ENCODE results near the gene TREML4.

Gene TREML4

DNA sequence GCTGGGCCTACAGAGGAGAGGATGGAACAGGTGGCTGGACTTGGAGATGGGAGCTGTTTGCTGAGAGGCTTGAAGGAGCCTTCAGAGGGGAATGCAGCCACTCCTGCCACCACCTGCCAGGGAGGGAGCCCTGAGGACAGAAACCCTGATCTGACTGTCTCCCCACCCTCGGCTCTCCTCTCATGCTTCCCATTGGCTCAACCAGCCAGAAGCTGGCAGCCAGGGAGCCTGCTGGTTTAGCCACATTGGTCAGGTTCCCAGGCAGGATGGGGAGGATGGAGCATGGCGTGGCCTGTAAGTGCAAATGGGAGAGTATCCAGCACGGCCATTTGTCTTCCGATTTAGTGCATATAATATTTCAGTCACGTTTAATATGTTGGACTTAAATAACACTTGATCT, 45.6 kb downstream of the TREML4 start:
- no peak for DNase-seq
- TF ChIP-seq POLR2A (IDR thresholded peaks at IDR 0.05; ENCODE audit: low read length) (no peak), GATA1 (IDR thresholded peaks at IDR 0.05; ENCODE audit: low read depth, low read length) (no peak)

DNA sequence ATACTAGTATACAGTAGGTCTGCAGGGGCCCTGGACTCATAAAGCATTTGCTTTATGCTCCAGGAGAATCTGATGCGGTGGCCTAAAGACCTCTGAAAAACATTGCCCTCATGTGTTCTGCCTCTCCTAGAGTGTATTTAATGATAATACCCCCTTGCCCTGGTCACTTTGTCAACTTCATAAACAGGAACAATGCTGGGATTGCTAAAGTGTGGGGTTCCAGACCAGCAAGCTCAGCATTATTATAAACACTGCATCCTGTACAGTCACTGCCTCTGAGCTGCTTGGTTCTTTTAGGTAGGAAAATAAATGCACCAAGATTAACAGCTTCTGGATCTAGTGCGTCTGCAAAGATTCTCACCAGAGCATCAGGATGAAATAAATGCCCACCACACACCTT, 46.1 kb downstream of the TREML4 start:
- TF ChIP-seq GATA1 (IDR thresholded peaks at IDR 0.05; ENCODE audit: low read depth, low read length) (no peak), POLR2A (IDR thresholded peaks at IDR 0.05; ENCODE audit: low read length) (no peak)
- DNase-seq: no peak

DNA sequence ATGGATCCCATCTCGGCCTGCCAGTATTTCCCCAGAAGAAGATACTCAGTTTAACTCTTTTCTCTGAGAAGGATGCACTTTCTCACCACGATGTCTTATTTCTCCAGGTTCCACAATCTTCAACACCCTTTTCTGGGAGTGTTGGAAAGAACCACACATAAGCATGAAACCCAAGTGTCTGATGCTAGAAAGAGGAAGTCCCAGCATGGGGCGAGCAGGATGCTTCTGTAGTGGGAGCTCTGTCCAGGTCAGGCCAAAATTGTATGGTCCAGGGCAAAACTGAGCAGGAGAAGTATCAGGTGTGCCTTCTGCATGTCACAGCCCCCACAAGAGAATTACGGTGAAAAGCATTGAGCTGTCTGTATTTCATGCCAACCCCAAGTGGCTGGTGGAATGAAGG, 47.3 kb downstream of the TREML4 start:
- no peak for DNase-seq
- TF ChIP-seq GATA1 (IDR thresholded peaks at IDR 0.05; ENCODE audit: low read depth, low read length) (no peak), POLR2A (IDR thresholded peaks at IDR 0.05; ENCODE audit: low read length) (no peak)

DNA sequence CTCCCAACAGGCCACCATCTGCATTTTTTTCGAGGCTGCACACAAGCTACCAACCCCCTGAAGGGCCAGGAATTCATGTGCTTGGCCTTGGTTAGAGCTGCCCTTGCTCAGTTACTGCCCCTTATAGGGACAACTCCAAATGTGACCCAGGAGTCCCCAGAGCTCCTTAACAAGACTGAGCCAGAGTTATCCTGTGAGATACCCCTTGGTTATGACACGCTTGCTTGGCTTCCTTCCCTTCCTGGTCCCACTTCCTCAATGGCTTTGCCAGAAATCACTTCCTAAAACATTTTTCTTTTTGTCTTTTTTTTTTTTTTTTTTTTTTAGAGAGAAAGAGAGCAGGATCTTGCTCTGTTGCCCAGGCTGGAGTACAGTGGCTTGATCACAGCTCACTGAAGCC, 49.5 kb downstream of the TREML4 start:
- no peak for TF ChIP-seq GATA1 (IDR thresholded peaks at IDR 0.05; ENCODE audit: low read depth, low read length)
- no peak for TF ChIP-seq POLR2A (IDR thresholded peaks at IDR 0.05; ENCODE audit: low read length)

DNA sequence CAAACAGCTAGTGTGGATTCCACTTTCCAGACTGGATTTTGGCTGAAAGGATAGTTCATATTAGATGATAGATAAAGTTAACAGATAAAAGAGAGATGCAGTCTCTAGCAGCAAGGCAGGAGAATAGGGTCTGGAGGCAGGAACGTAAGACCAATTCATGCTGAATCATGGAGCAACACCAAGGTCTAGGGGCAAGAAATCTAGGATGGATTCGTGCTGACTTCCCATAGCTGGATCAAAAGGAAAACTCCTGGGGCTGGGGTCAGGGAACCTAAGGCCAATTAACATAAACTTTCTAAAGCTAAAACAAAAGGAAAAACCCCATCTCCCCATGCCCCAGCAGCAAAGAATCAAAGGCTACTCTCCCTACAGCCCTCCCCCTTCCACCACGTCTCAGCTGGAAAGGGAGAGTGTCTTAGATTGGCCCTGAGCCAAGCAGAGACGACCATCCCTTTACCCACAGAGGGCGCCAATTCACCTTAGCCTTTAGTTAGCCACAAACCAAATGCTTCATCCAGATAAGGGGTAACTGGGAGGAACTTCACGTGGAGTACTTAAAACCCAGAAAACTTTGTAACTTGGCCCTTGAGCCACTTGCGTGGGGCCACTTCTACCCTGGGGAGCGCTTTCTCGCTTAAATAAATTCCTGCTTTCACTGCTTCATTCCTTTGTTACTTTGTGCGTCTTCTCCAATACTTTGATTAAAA, 50.7 kb downstream of the TREML4 start:
- TF ChIP-seq POLR2A (IDR thresholded peaks at IDR 0.05; ENCODE audit: low read length) (no peak), GATA1 (IDR thresholded peaks at IDR 0.05; ENCODE audit: low read depth, low read length) (no peak)
- peak; percentile 94 to 95 for DNase-seq

More for the DNA sequence above, 49.5 kb downstream of the TREML4 start:
- DNase-seq: no peak

DNA sequence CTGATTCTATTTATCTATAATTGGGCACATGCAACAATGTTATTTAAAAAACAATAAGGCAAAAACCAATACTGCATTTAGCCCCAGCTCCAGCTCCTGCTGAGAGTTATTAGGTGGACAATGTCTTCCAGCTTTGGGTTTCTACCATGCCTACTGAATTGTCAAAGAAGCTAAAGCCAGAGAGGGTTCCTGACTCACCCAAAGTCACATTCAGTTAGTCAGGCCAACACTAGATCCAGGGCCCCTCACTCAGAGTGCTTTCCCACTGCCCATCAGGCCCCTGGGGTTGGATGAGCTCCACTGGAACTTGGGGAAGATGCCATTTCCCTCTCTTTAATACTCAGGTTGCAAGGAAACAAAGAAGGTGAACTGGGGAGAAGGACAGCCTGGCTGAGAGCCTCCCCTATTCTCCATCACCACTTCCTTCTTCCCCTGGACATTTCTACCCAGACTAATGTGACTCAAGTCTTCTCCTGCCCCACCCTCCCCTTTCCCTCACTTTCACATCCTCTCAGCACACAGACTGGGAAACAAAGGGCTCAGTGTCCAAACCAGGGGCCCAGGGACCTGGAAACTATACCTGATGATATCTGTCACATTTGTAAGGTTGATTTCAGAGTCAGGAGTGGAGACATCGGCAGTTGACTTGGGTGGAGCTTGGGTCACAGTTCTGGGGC, 52.4 kb downstream of the TREML4 start:
- DNase-seq: no peak
- no peak for TF ChIP-seq GATA1 (IDR thresholded peaks at IDR 0.05; ENCODE audit: low read depth, low read length)
- TF ChIP-seq POLR2A (IDR thresholded peaks at IDR 0.05; ENCODE audit: low read length): no peak

DNA sequence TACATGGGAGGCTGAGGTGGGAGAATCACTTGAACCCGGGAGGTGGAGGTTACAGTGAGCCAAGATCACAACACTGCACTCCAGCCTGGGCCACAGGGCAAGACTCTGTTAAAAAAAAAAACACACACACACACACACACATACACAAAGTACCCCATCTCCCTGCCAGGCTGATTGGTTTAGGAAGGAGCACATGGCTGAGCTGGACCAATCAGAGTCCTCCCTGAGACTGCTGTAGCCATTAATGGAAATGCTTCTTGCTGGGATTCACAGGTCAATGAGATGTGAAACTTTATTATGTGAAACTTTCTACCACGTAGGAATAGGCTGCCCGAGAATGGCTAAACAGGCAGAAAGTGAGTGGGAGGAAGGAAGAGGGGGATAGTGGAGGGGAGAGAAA, 55.5 kb downstream of the TREML4 start:
- TF ChIP-seq GATA1 (IDR thresholded peaks at IDR 0.05; ENCODE audit: low read depth, low read length) (no peak), POLR2A (IDR thresholded peaks at IDR 0.05; ENCODE audit: low read length) (no peak)
- DNase-seq: no peak

DNA sequence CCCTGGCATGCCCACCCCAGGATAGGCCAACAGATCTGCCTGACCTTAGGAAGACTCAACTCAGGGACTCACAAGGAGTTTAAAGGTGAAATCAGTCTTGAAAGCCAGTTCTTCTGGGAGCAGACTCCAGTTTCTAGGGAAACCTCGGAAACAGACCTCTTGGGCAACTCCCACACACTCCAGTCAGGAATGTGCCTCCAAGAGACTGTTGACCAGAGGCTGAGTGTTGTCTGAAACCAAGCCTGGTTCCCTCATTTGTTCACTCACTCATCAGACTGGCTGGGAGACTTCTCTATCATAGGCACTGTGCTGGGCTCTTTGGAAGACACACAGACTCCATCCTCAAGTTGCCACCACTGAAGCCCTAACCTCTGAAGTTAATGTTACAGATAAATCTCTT, 56.6 kb downstream of the TREML4 start:
- DNase-seq: no peak
- no peak for TF ChIP-seq POLR2A (IDR thresholded peaks at IDR 0.05; ENCODE audit: low read length)

DNA sequence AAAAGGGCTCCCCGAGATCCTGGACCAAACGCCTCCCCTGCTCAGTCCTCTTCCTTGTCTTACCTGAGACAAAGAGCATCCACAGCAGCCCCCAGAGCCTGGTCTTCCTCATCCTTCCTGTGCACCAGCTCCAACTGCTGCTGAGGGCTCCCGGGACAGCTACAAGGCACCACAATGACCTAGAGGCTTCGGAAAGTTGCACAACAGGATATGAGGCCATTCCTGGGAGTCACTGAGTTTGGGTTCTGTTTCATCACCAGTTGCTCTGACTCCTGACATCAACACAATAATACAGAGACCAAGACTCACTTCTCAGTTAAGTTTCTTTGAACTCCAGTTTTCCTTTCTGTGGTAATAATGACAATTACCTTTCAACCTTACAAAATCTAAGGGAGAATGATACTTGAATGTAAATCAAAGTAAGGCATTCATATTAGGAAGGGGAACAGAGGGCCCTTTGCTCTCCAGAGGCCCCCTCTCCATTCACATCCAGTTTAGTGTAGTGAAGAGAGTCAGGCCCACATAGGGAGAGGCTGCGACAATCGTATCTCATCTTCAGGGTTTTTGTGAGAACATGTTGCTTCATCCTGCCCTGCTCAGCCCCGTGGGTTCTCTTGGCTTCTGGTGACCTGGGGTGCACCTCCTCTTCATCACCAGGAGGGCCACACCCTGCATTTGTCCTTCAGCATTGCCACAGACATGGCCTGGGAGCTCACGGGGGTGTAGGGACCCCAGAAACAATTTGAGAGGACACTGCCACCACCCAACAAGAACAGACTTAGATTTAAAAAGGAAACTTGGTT, 58.6 kb downstream of the TREML4 start, which contains the start of gene TREM1:
TSS of gene TREM1 (minus strand) at position 139 of the 803 bp plus-strand sequence. CDS start at position 112, 27 bp downstream.
- TF ChIP-seq POLR2A (IDR thresholded peaks at IDR 0.05; ENCODE audit: low read length) (no peak), GATA1 (IDR thresholded peaks at IDR 0.05; ENCODE audit: low read depth, low read length) (no peak)
- DNase-seq: peak in 1 of 2 experiments; percentile 7

DNA sequence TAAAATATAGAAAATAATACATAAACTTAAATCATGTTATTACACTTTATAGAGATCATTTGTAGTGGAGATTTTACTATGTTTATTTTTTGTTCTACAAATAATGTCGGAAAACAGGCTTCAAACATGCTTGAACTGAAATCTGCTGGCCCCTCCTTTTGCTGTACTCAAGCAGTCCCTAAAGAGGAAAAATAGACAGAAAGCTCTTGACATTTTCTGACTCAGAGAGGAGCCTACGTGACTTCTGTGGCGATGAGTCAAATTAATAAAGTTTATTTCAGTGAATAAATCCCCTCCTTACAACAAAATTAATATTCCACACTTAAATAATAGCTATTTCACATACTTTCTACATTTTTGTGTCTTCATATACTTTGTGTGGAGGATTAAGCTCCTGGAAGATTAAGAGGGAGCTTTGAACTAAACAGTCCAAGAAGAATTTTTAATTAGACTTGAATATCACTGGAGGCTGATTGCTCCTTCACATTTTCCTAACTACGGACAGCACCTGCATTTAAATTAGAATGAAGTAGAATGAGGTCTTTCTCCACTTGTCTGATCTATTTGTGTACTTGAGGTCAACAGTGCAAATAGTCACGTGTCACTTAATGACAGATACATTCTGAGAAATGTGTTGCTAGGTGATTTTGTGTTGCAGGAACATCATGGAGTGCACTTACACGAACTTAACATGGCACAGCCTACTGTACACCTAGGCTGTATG, 60.0 kb downstream of the TREML4 start:
- TF ChIP-seq POLR2A (IDR thresholded peaks at IDR 0.05; ENCODE audit: low read length) (no peak), GATA1 (IDR thresholded peaks at IDR 0.05; ENCODE audit: low read depth, low read length) (no peak)
- DNase-seq: no peak
